ENCODE results near the gene KRTAP12-2. TPM values are rescaled to one million over a fixed set of nuclear protein-coding genes. Genes with fewer than 3 reads are reported as not detected.
"Not testable (repeated sequence)": the region's sequence is repeated elsewhere in the genome, so short reads cannot be mapped to it uniquely, and the experiment has no call there.

The KRTAP12-2 gene
- total RNA-seq, 3 donors from 2014 or later, result not detected

GRCh38 chr21:44692798-44693512 is 26.2 kb upstream of the KRTAP12-2 start:
- no peaks in the 10 kb centered on the region for H3K36me3 ChIP-seq
- no peak overlapping the region for H3K27ac ChIP-seq
- H3K4me1 ChIP-seq, result no peaks in the 10 kb centered on the region
- no peak overlapping the region for H3K4me3 ChIP-seq
- peaks cover 0 to 26% of the 10 kb centered on the region in 2 donors for H3K27me3 ChIP-seq
- H3K9me3 ChIP-seq, result peaks cover 10 to 26% of the 10 kb centered on the region in 2 donors
- DNase-seq (ENCODE audit: low spot score in 2 of 2), result no peak
- intact Hi-C loops (cut with DNase I; ENCODE audit: low total_unique reads), result no loop called here
- TF ChIP-seq POLR2AphosphoS5 (IDR thresholded peaks at IDR 0.05) (no peak), POLR2A (IDR thresholded peaks at IDR 0.05) (no peak), CTCF (IDR thresholded peaks at IDR 0.05) (no peak)

GRCh38 chr21:44691686-44692085 is 25.0 kb upstream of the KRTAP12-2 start:
- H3K36me3 ChIP-seq, result no peaks in the 10 kb centered on the region
- no peak overlapping the region for H3K27ac ChIP-seq
- no peak overlapping the region for H3K4me3 ChIP-seq
- DNase-seq (ENCODE audit: low spot score in 2 of 2), result no peak
- H3K4me1 ChIP-seq, result no peaks in the 10 kb centered on the region
- intact Hi-C loops (cut with DNase I; ENCODE audit: low total_unique reads), result no loop called here
- H3K27me3 ChIP-seq, result peaks cover 0 to 30% of the 10 kb centered on the region in 2 donors
- peaks cover 10 to 26% of the 10 kb centered on the region in 2 donors for H3K9me3 ChIP-seq
- TF ChIP-seq CTCF (IDR thresholded peaks at IDR 0.05), result no peak
- TF ChIP-seq POLR2A (IDR thresholded peaks at IDR 0.05), result no peak
- no peak for TF ChIP-seq POLR2AphosphoS5 (IDR thresholded peaks at IDR 0.05)

GRCh38 chr21:44689740-44690139 is 23.0 kb upstream of the KRTAP12-2 start:
- H3K36me3 ChIP-seq; H3K27ac ChIP-seq; H3K4me3 ChIP-seq; DNase-seq (ENCODE audit: low spot score in 2 of 2); H3K4me1 ChIP-seq; intact Hi-C loops (cut with DNase I; ENCODE audit: low total_unique reads): not testable (repeated sequence)
- peaks cover 10 to 26% of the 10 kb centered on the region in 2 donors for H3K9me3 ChIP-seq
- peaks cover 0 to 31% of the 10 kb centered on the region in 2 donors for H3K27me3 ChIP-seq

GRCh38 chr21:44687671-44688070 is 20.9 kb upstream of the KRTAP12-2 start:
- intact Hi-C loops (cut with DNase I; ENCODE audit: low total_unique reads), result no loop called here
- no peaks in the 10 kb centered on the region for H3K4me1 ChIP-seq
- no peak overlapping the region for H3K4me3 ChIP-seq
- H3K9me3 ChIP-seq, result peaks cover under 1 to 10% of the 10 kb centered on the region in 2 donors
- H3K36me3 ChIP-seq, result no peaks in the 10 kb centered on the region
- peaks cover 0 to 31% of the 10 kb centered on the region in 2 donors for H3K27me3 ChIP-seq
- TF ChIP-seq POLR2AphosphoS5 (IDR thresholded peaks at IDR 0.05) (no peak), POLR2A (IDR thresholded peaks at IDR 0.05) (no peak), CTCF (IDR thresholded peaks at IDR 0.05) (no peak)
- DNase-seq (ENCODE audit: low spot score in 2 of 2), result no peak
- H3K27ac ChIP-seq, result no peak overlapping the region

- Histone ChIP-seq H3K4me1 (no peaks in the 10 kb centered on the region), H3K36me3 (no peaks in the 10 kb centered on the region), H3K4me3 (no peak overlapping the region), H3K27me3 (peaks cover 0 to 31% of the 10 kb centered on the region in 2 donors), H3K9me3 (peaks cover 0 to 3% of the 10 kb centered on the region in 2 donors), H3K27ac (no peak overlapping the region)
- DNase-seq (ENCODE audit: low spot score in 2 of 2), result no peak
- intact Hi-C loops (cut with DNase I; ENCODE audit: low total_unique reads), result no loop called here
- TF ChIP-seq POLR2A (IDR thresholded peaks at IDR 0.05) (no peak), POLR2AphosphoS5 (IDR thresholded peaks at IDR 0.05) (no peak), CTCF (IDR thresholded peaks at IDR 0.05) (no peak)
Observed at GRCh38 chr21:44686843-44687561, 20.3 kb upstream of the KRTAP12-2 start.
